SH-SY5Y (cell line): Measurements from ENCODE around the gene C1QB.

Experiments
- GATA2 ChIP-seq: IDR thresholded peaks from 2 replicates; pipeline ENCODE4 v1.6.1; 2011; ENCODE audit warnings: mild to moderate bottlenecking, low read depth, low read length
- GATA3 ChIP-seq: IDR thresholded peaks from 2 replicates; pipeline ENCODE4 v1.6.1; 2011; ENCODE audit warnings: low read depth, mild to moderate bottlenecking, low read length, moderate library complexity

DNA sequence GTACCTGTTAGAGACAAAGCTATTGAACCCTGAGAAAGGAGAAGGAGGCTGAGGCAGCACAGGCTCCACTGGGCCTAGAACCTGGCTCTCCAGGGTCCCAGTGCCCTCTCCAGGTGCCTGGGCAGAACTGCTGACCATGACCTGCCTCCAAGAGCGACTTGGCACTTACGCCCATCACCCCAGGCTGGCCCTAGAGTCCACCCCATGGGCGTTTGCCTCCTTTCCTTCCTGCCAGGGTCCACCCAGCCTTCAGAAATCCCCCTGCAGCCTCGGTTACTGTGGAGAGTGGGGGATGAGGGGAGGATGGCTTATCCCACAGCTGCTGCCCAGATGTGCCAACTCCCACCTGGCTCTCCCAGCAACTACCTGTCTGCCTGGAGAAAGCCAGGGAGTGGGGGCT is 31.3 kb upstream of the C1QB start:
- TF ChIP-seq GATA3 (no peak), GATA2 (no peak)
